Endodermal cell (in vitro differentiated cells): Measurements from ENCODE around the gene FANCM. TPM values are rescaled to one million over a fixed set of nuclear protein-coding genes. Genes with fewer than 3 reads are reported as not detected.
"Not testable (repeated sequence)": the region's sequence is repeated elsewhere in the genome, so short reads cannot be mapped to it uniquely, and the experiment has no call there.

Experiments used
- DNase-seq: peaks from one replicate; pipeline ENCODE4 v3.0.0-alpha.2; 2017
- H3K27ac ChIP-seq: 2 replicates; pipeline ENCODE4 v1.5.1; 2013; ENCODE audit warnings: mild to moderate bottlenecking, low read depth, low read length, moderate library complexity
- H3K27me3 ChIP-seq: 2 replicates; pipeline ENCODE4 v1.6.1; 2013; ENCODE audit warnings: mild to moderate bottlenecking, low read length, moderate library complexity; ENCODE audit not compliant: insufficient read depth, control insufficient read depth, poor library complexity, severe bottlenecking
- H3K36me3 ChIP-seq: 2 replicates; pipeline ENCODE4 v1.7.0; 2013; ENCODE audit warnings: mild to moderate bottlenecking, low read length, moderate library complexity; ENCODE audit not compliant: control insufficient read depth, insufficient read depth
- H3K4me1 ChIP-seq: one replicate; pipeline ENCODE4 v1.7.0; 2013; ENCODE audit warnings: low read length; ENCODE audit not compliant: control insufficient read depth, insufficient read depth
- H3K4me3 ChIP-seq: 2 replicates; pipeline ENCODE4 v1.5.1; 2013; ENCODE audit warnings: mild to moderate bottlenecking, low read length, moderate library complexity
- H3K9ac ChIP-seq: 2 replicates; pipeline ENCODE4 v1.6.1; 2013; ENCODE audit warnings: mild to moderate bottlenecking, low read length, moderate library complexity; ENCODE audit not compliant: poor library complexity, severe bottlenecking; ENCODE audit errors: extremely low read depth
- H3K9me3 ChIP-seq: 2 replicates; pipeline ENCODE4 v1.6.1; 2013; ENCODE audit warnings: mild to moderate bottlenecking, low read length, moderate library complexity; ENCODE audit not compliant: control insufficient read depth
- H3K27ac Mint-ChIP-seq: 2 replicates; pipeline ENCODE4 v1.8.0; 2020; ENCODE audit warnings: mixed read lengths
- H3K27me3 Mint-ChIP-seq: 2 replicates; pipeline ENCODE4 v1.8.0; 2021; ENCODE audit warnings: mild to moderate bottlenecking, mixed read lengths; ENCODE audit not compliant: insufficient read depth
- H3K36me3 Mint-ChIP-seq: 2 replicates; pipeline ENCODE4 v1.8.0; 2020; ENCODE audit warnings: low read depth, mixed read lengths
- H3K4me1 Mint-ChIP-seq: 2 replicates; pipeline ENCODE4 v1.8.0; 2020; ENCODE audit warnings: mixed read lengths
- H3K4me3 Mint-ChIP-seq: 2 replicates; pipeline ENCODE4 v1.8.0; 2020; ENCODE audit warnings: mild to moderate bottlenecking, moderate library complexity, mixed read lengths
- H3K9me3 Mint-ChIP-seq: 2 replicates; pipeline ENCODE4 v1.8.0; 2020; ENCODE audit warnings: mild to moderate bottlenecking, mixed read lengths
- CTCF ChIP-seq: fragments of 200-600 bp; sonication (generic); conservative IDR thresholded peaks from 2 replicates; pipeline ENCODE4 v1.5.0; 2021; ENCODE audit warnings: antibody characterized with exemption, mild to moderate bottlenecking
- WGBS, 2 experiments: methylation state at CpG; one replicate each; pipeline versions ENCODE4 v1.1.5 to v1.1.7; 2013; ENCODE audit warnings: missing lambda C conversion rate in 2 of 2, mixed read lengths in 1 of 2; ENCODE audit not compliant: insufficient coverage in 1 of 2, insufficient read length in 1 of 2; 5-methylcytosine and 5-hydroxymethylcytosine counted together
- total RNA-seq, 2 donors: library from RNA; stranded (reverse); fragmentation: NEBNext Ultra II Directional in 1 of 2; extraction: Animal tissue kit (Norgen Biotek cat#: 25700) in 1 of 2; gene quantifications; 2 replicates in 1 of 2; 3 replicates in 1 of 2; pipeline ENCODE4 v1.2.1, GENCODE V29; 2021

FANCM gene
- total RNA-seq, 2 donors from 2014 or later, result 13.1 to 15.8 TPM

- no peak for TF ChIP-seq CTCF
- peak overlapping the region; percentile 89 for H3K9ac ChIP-seq
- peaks cover 22% of the 10 kb centered on the region for H3K4me1 Mint-ChIP-seq
- H3K4me3 Mint-ChIP-seq, result peak overlapping the region; percentile 97
- H3K4me3 ChIP-seq, result peak overlapping the region; percentile 99
- H3K27ac ChIP-seq, result peak overlapping the region; percentile 60
- H3K27ac Mint-ChIP-seq, result peak overlapping the region; percentile 97
- H3K9me3 ChIP-seq, result no peaks in the 10 kb centered on the region
- peaks cover 2% of the 10 kb centered on the region for H3K36me3 Mint-ChIP-seq
- H3K27me3 Mint-ChIP-seq, result no peaks in the 10 kb centered on the region
- DNase-seq, result no peak
- 0 to 3% methylated on average over 3 to 4 of the region's 7 CpGs for WGBS, 2 experiments
- peaks cover 6% of the 10 kb centered on the region for H3K36me3 ChIP-seq
- H3K9me3 Mint-ChIP-seq, result no peaks in the 10 kb centered on the region
- H3K27me3 ChIP-seq, result no peaks in the 10 kb centered on the region
- H3K4me1 ChIP-seq, result no peaks in the 10 kb centered on the region
These were observed 574 bp upstream of the FANCM start for GRCh38 chr14:45135156-45135555.

- no peaks in the 10 kb centered on the region for H3K36me3 ChIP-seq
- no peak for TF ChIP-seq CTCF
- Mint-ChIP-seq H3K4me3 (peak overlapping the region; percentile 97), H3K36me3 (peaks cover 6% of the 10 kb centered on the region), H3K27ac (peak overlapping the region; percentile 89), H3K4me1 (peaks cover 22% of the 10 kb centered on the region), H3K9me3 (no peaks in the 10 kb centered on the region), H3K27me3 (no peaks in the 10 kb centered on the region)
- H3K9ac ChIP-seq, result peak overlapping the region; percentile 72
- H3K27me3 ChIP-seq, result no peaks in the 10 kb centered on the region
- peak overlapping the region; percentile 77 for H3K27ac ChIP-seq
- H3K4me1 ChIP-seq, result no peaks in the 10 kb centered on the region
- peak overlapping the region; percentile 99 for H3K4me3 ChIP-seq
- DNase-seq, result no peak
- no peaks in the 10 kb centered on the region for H3K9me3 ChIP-seq
- WGBS, 2 experiments, result 4 to 9% methylated on average over 6 to 7 of the region's 7 CpGs
These were observed 669 bp downstream of the FANCM start for GRCh38 chr14:45136399-45136798.

GRCh38 chr14:45140661-45141187, 5.0 kb downstream of the FANCM start:
- no peak overlapping the region for H3K9ac ChIP-seq
- no peaks in the 10 kb centered on the region for H3K27me3 ChIP-seq
- no peaks in the 10 kb centered on the region for H3K36me3 ChIP-seq
- H3K9me3 Mint-ChIP-seq, result peaks cover 3% of the 10 kb centered on the region
- peaks cover 18% of the 10 kb centered on the region for H3K36me3 Mint-ChIP-seq
- no peaks in the 10 kb centered on the region for H3K4me1 ChIP-seq
- no peaks in the 10 kb centered on the region for H3K27me3 Mint-ChIP-seq
- no peak overlapping the region for H3K27ac ChIP-seq
- no peak overlapping the region for H3K4me3 Mint-ChIP-seq
- H3K9me3 ChIP-seq, result no peaks in the 10 kb centered on the region
- H3K27ac Mint-ChIP-seq, result no peak overlapping the region
- H3K4me1 Mint-ChIP-seq, result peaks cover 17% of the 10 kb centered on the region
- 93 to 96% methylated on average over 6 of the region's 6 CpGs for WGBS, 2 experiments
- no peak for DNase-seq
- no peak overlapping the region for H3K4me3 ChIP-seq
- TF ChIP-seq CTCF, result no peak

GRCh38 chr14:45142083-45142482, 6.4 kb downstream of the FANCM start:
- H3K9ac ChIP-seq, H3K4me3 ChIP-seq, H3K27me3 ChIP-seq, H3K27ac Mint-ChIP-seq, H3K4me1 ChIP-seq, H3K36me3 ChIP-seq, H3K4me3 Mint-ChIP-seq, H3K9me3 Mint-ChIP-seq, H3K9me3 ChIP-seq, H3K27ac ChIP-seq, H3K27me3 Mint-ChIP-seq, DNase-seq: not testable (repeated sequence)
- Mint-ChIP-seq H3K36me3 (peaks cover 25% of the 10 kb centered on the region), H3K4me1 (peaks cover 11% of the 10 kb centered on the region)
- WGBS, 2 experiments, result 95 to 100% methylated on average over 2 to 8 of the region's 8 CpGs
